H9 (cell line): ENCODE results near the gene RBX1. TPM values are rescaled to one million over a fixed set of nuclear protein-coding genes. Genes with fewer than 3 reads are reported as not detected.

ENCODE experiments used
- DNase-seq: peaks from one replicate; pipeline ENCODE4 v3.0.0-alpha.2; 2017
- H2AFZ ChIP-seq: one replicate; pipeline ENCODE4 v1.6.1; 2013; ENCODE audit warnings: mild to moderate bottlenecking, low read length, control low read depth, moderate library complexity
- H2AK5ac ChIP-seq: 2 replicates; pipeline ENCODE4 v1.6.1; 2013; ENCODE audit warnings: low read length, control low read depth, mixed read lengths; ENCODE audit not compliant: insufficient read length
- H2BK120ac ChIP-seq: one replicate; pipeline ENCODE4 v1.6.1; 2013; ENCODE audit warnings: low read depth, mild to moderate bottlenecking, low read length, control low read depth, inconsistent platforms; ENCODE audit not compliant: poor library complexity, severe bottlenecking
- H2BK12ac ChIP-seq: 2 replicates; pipeline ENCODE4 v1.6.1; 2013; ENCODE audit warnings: low read length, control low read depth, mixed read lengths, low read depth; ENCODE audit not compliant: insufficient read length
- H2BK15ac ChIP-seq: 2 replicates; pipeline ENCODE4 v1.6.1; 2013; ENCODE audit warnings: low read depth, low read length, control low read depth
- H2BK20ac ChIP-seq: one replicate; pipeline ENCODE4 v1.6.1; 2013; ENCODE audit warnings: low read depth, mild to moderate bottlenecking, low read length, control low read depth, inconsistent platforms; ENCODE audit not compliant: poor library complexity, severe bottlenecking
- H2BK5ac ChIP-seq: 2 replicates; pipeline ENCODE4 v1.6.1; 2013; ENCODE audit warnings: low read length, control low read depth, mixed read lengths; ENCODE audit not compliant: insufficient read length
- H3K14ac ChIP-seq: 2 replicates; pipeline ENCODE4 v1.6.1; 2013; ENCODE audit warnings: low read length, control low read depth; ENCODE audit not compliant: insufficient read depth
- H3K18ac ChIP-seq: 2 replicates; pipeline ENCODE4 v1.6.1; 2013; ENCODE audit warnings: low read depth, mild to moderate bottlenecking, mixed read lengths, low read length, control low read depth; ENCODE audit not compliant: insufficient read length
- H3K23ac ChIP-seq: 2 replicates; pipeline ENCODE4 v1.6.1; 2013; ENCODE audit warnings: low read length, control low read depth, mixed read lengths, low read depth; ENCODE audit not compliant: insufficient read length
- H3K23me2 ChIP-seq: 2 replicates; pipeline ENCODE4 v1.6.1; 2013; ENCODE audit warnings: low read depth, mild to moderate bottlenecking, mixed read lengths, low read length, control low read depth; ENCODE audit not compliant: insufficient read length, poor library complexity, severe bottlenecking
- H3K27ac ChIP-seq: 2 replicates; pipeline ENCODE4 v1.5.1; 2013; ENCODE audit warnings: low read length, control low read depth, mixed read lengths, low read depth; ENCODE audit not compliant: insufficient read length
- H3K27me3 ChIP-seq: 2 replicates; pipeline ENCODE4 v1.6.1; 2013; ENCODE audit warnings: low read length, control low read depth, inconsistent platforms; ENCODE audit not compliant: insufficient read depth
- H3K4ac ChIP-seq: 2 replicates; pipeline ENCODE4 v1.6.1; 2013; ENCODE audit warnings: low read depth, mild to moderate bottlenecking, control low read depth, inconsistent platforms, low read length, moderate library complexity
- H3K4me1 ChIP-seq: 2 replicates; pipeline ENCODE4 v1.6.1; 2013; ENCODE audit warnings: low read length, control low read depth, inconsistent platforms; ENCODE audit not compliant: insufficient read depth
- H3K4me2 ChIP-seq: 2 replicates; pipeline ENCODE4 v1.6.1; 2013; ENCODE audit warnings: low read length, control low read depth, mixed read lengths; ENCODE audit not compliant: insufficient read length, insufficient read depth
- H3K56ac ChIP-seq: 2 replicates; pipeline ENCODE4 v1.6.1; 2013; ENCODE audit warnings: low read depth, mild to moderate bottlenecking, mixed read lengths, low read length, control low read depth; ENCODE audit not compliant: insufficient read length
- H3K79me1 ChIP-seq: 2 replicates; pipeline ENCODE4 v1.6.1; 2013; ENCODE audit warnings: low read depth, mild to moderate bottlenecking, moderate library complexity, low read length, control low read depth, inconsistent platforms; ENCODE audit not compliant: insufficient read depth, poor library complexity, severe bottlenecking
- H3K79me2 ChIP-seq: 2 replicates; pipeline ENCODE4 v1.6.1; 2013; ENCODE audit warnings: low read length, control low read depth, inconsistent platforms; ENCODE audit not compliant: insufficient read depth
- H3K9ac ChIP-seq: 2 replicates; pipeline ENCODE4 v1.6.1; 2013; ENCODE audit warnings: low read length, control low read depth, mixed read lengths; ENCODE audit not compliant: insufficient read length; ENCODE audit errors: extremely low read depth
- H3K9me3 ChIP-seq: one replicate; pipeline ENCODE4 v1.6.1; 2013; ENCODE audit warnings: low read depth, low read length, inconsistent platforms; ENCODE audit not compliant: control insufficient read depth
- H3T11ph ChIP-seq: one replicate; pipeline ENCODE4 v1.6.1; 2013; ENCODE audit warnings: mild to moderate bottlenecking, low read length, control low read depth, inconsistent platforms
- H4K20me1 ChIP-seq: one replicate; pipeline ENCODE4 v1.6.1; 2013; ENCODE audit not compliant: control insufficient read depth, insufficient read length, insufficient read depth
- H4K5ac ChIP-seq: 2 replicates; pipeline ENCODE4 v1.6.1; 2013; ENCODE audit warnings: low read depth, mild to moderate bottlenecking, mixed read lengths, low read length, control low read depth; ENCODE audit not compliant: insufficient read length
- H4K8ac ChIP-seq: replicated peaks from 2 replicates; pipeline ENCODE4 v1.6.1; 2013; ENCODE audit warnings: low read length, control low read depth, mixed read lengths, low read depth; ENCODE audit not compliant: insufficient read length
- H4K91ac ChIP-seq: 2 replicates; pipeline ENCODE4 v1.6.1; 2013; ENCODE audit warnings: low read depth, mild to moderate bottlenecking, moderate library complexity, mixed read lengths, low read length, control low read depth; ENCODE audit not compliant: insufficient read length
- H3K27ac Mint-ChIP-seq, 3 experiments: 2 replicates in 2 of 3; 3 replicates in 1 of 3; pipeline ENCODE4 v1.8.0; 2020 to 2021; ENCODE audit warnings: mixed read lengths in 3 of 3, mild to moderate bottlenecking in 1 of 3, moderate library complexity in 1 of 3
- H3K27me3 Mint-ChIP-seq: 2 replicates; pipeline ENCODE4 v1.8.0; 2021; ENCODE audit warnings: low read depth, mild to moderate bottlenecking, moderate library complexity, mixed read lengths
- H3K36me3 Mint-ChIP-seq, 3 experiments: 2 replicates in 2 of 3; 3 replicates in 1 of 3; pipeline ENCODE4 v1.8.0; 2020 to 2021; ENCODE audit warnings: low read depth in 3 of 3, mixed read lengths in 3 of 3; ENCODE audit not compliant: insufficient read depth in 1 of 3
- H3K4me1 Mint-ChIP-seq, 2 experiments: 2 replicates each; pipeline ENCODE4 v1.8.0; 2020; ENCODE audit warnings: mixed read lengths in 2 of 2
- H3K4me3 Mint-ChIP-seq, 2 experiments: 2 replicates in 1 of 2; 3 replicates in 1 of 2; pipeline ENCODE4 v1.8.0; 2020 to 2021; ENCODE audit warnings: mild to moderate bottlenecking in 2 of 2, mixed read lengths in 2 of 2, moderate library complexity in 1 of 2
- H3K9me3 Mint-ChIP-seq, 2 experiments: 2 replicates in 1 of 2; 3 replicates in 1 of 2; pipeline ENCODE4 v1.8.0; 2020; ENCODE audit warnings: mild to moderate bottlenecking in 2 of 2, mixed read lengths in 2 of 2, moderate library complexity in 1 of 2
- CTCF ChIP-seq: fragments of 200-600 bp; sonication (generic); conservative IDR thresholded peaks from 3 replicates; pipeline ENCODE4 v1.8.0; 2021; ENCODE audit warnings: antibody characterized with exemption, mild to moderate bottlenecking
- WGBS: extraction: QIAGEN DNeasy Blood & Tissue Kit; methylation state at CpG from one replicate; pipeline ENCODE4 v1.1.7; 2013; ENCODE audit warnings: missing lambda C conversion rate, low lambda C conversion rate, mixed read lengths; ENCODE audit not compliant: insufficient read length; ENCODE audit errors: extremely low coverage; 5-methylcytosine and 5-hydroxymethylcytosine counted together
- total RNA-seq: library from RNA; stranded (reverse); gene quantifications from 2 replicates; pipeline ENCODE4 v1.2.1, GENCODE V29; 2021

RBX1 gene
- total RNA-seq, 1 experiment from 2014 or later: 85.6 TPM

GRCh38 chr22:40991298-40991697 lies 40.1 kb downstream of the RBX1 start:
- DNase-seq: no peak
- Histone ChIP-seq H2BK12ac (no peak overlapping the region), H3K18ac (no peak overlapping the region), H4K20me1 (no peaks in the 10 kb centered on the region), H2AK5ac (no peak overlapping the region), H2BK120ac (no peak overlapping the region), H3K9me3 (no peaks in the 10 kb centered on the region), H3K56ac (no peak overlapping the region), H3K14ac (no peak overlapping the region), H4K5ac (no peak overlapping the region), H2AFZ (no peak overlapping the region), H4K8ac (no peak overlapping the region), H3K9ac (no peak overlapping the region), H3K27ac (no peak overlapping the region), H3T11ph (no peak overlapping the region), H3K79me1 (no peaks in the 10 kb centered on the region), H3K23me2 (no peaks in the 10 kb centered on the region), H3K79me2 (no peaks in the 10 kb centered on the region), H2BK15ac (no peak overlapping the region), H2BK5ac (no peak overlapping the region), H2BK20ac (no peak overlapping the region), H3K23ac (no peak overlapping the region), H3K27me3 (no peaks in the 10 kb centered on the region), H3K4me1 (no peaks in the 10 kb centered on the region), H3K4ac (no peak overlapping the region), H4K91ac (no peak overlapping the region), H3K4me2 (no peak overlapping the region)
- H3K4me3 Mint-ChIP-seq: no peak overlapping the region
- H3K27ac Mint-ChIP-seq: no peak overlapping the region; a peak in 2 of 7 replicates
- no peaks in the 10 kb centered on the region for H3K36me3 Mint-ChIP-seq
- H3K27me3 Mint-ChIP-seq: peaks cover 20% of the 10 kb centered on the region
- no peak for TF ChIP-seq CTCF
- peaks cover 4 to 9% of the 10 kb centered on the region in 2 experiments for H3K4me1 Mint-ChIP-seq
- no CpG with 5 or more reads among the region's 9 CpGs for WGBS
- no peaks in the 10 kb centered on the region for H3K9me3 Mint-ChIP-seq
